Stimulated activated CD8-positive, alpha-beta memory T cell treated with anti-CD3 and anti-CD28 coated beads, Interleukin-15, amount 100 ng/mL, for 24 hours (primary cell): ENCODE results near the gene USP7.
"Not testable (repeated sequence)": the region's sequence is repeated elsewhere in the genome, so short reads cannot be mapped to it uniquely, and the experiment has no call there.

ENCODE experiments used
- DNase-seq: peaks from one replicate; pipeline ENCODE4 v3.0.0-alpha.2; 2020; ENCODE audit warnings: low read depth

The USP7 gene

GRCh38 chr16:8924214-8924613 lies 39.5 kb downstream of the USP7 start:
- DNase-seq = no peak

- no peak for DNase-seq
Measured at GRCh38 chr16:8923199-8923598, 40.5 kb downstream of the USP7 start.

GRCh38 chr16:8921347-8921984 lies 42.2 kb downstream of the USP7 start:
- DNase-seq = no peak

- no peak for DNase-seq
Measured at GRCh38 chr16:8920645-8921346, 42.9 kb downstream of the USP7 start.

GRCh38 chr16:8919934-8920462 lies 43.7 kb downstream of the USP7 start:
- no peak for DNase-seq

- DNase-seq = no peak
Measured at GRCh38 chr16:8919089-8919933, 44.4 kb downstream of the USP7 start.

- not testable (repeated sequence) for DNase-seq
Measured at GRCh38 chr16:8917336-8917735, 46.4 kb downstream of the USP7 start.

GRCh38 chr16:8916541-8917225 lies 47.0 kb downstream of the USP7 start:
- DNase-seq = no peak

GRCh38 chr16:8915722-8916301 lies 47.9 kb downstream of the USP7 start:
- no peak for DNase-seq

- no peak for DNase-seq
Measured at GRCh38 chr16:8914098-8914497, 49.6 kb downstream of the USP7 start.

GRCh38 chr16:8912793-8913192 lies 50.9 kb downstream of the USP7 start:
- DNase-seq = no peak

- no peak for DNase-seq
Measured at GRCh38 chr16:8910811-8911210, 52.9 kb downstream of the USP7 start.

GRCh38 chr16:8908810-8909468 lies 54.8 kb downstream of the USP7 start:
- no peak for DNase-seq

- no peak for DNase-seq
Measured at GRCh38 chr16:8907096-8907495, 56.6 kb downstream of the USP7 start.

- no peak for DNase-seq
Measured at GRCh38 chr16:8905795-8906591, 57.7 kb downstream of the USP7 start.

- DNase-seq = no peak
Measured at GRCh38 chr16:8905168-8905762, 58.4 kb downstream of the USP7 start.

GRCh38 chr16:8904018-8904430 lies 59.7 kb downstream of the USP7 start:
- DNase-seq = no peak

- no peak for DNase-seq
Measured at GRCh38 chr16:8903004-8903403, 60.7 kb downstream of the USP7 start.

GRCh38 chr16:8901320-8901861 lies 62.3 kb downstream of the USP7 start:
- DNase-seq = no peak

- DNase-seq = no peak
Measured at GRCh38 chr16:8900343-8900742, 63.4 kb downstream of the USP7 start.
